Naive thymus-derived CD4-positive, alpha-beta T cell (primary cell): Measurements from ENCODE around the gene AGMO. TPM values are rescaled to one million over a fixed set of nuclear protein-coding genes. Genes with fewer than 3 reads are reported as not detected.

Experiments
- ATAC-seq: fragments of 150-1000 bp; cut with Tn5 transposase; 2 replicates; pipeline ENCODE4 v1.10.0; 2021; ENCODE audit warnings: mild to moderate bottlenecking, moderate library complexity
- CTCF ChIA-PET: fragments of 350-600 bp; sonication (Branson Sonifier 250); formaldehyde crosslinking; loops from one replicate; lab custom pipeline; 2021; ENCODE audit warnings: antibody characterized with exemption; lab: Charles Lee
- POLR2A ChIA-PET: fragments of 350-600 bp; sonication (Branson Sonifier 250); formaldehyde crosslinking; loops from one replicate; lab custom pipeline; 2021; ENCODE audit warnings: antibody characterized with exemption, inconsistent platforms; lab: Charles Lee
- DNase-seq, 9 donors: peaks; one replicate each; pipeline versions ENCODE4 v3.0.0 to v3.0.0-alpha.2; 2020 to 2022; ENCODE audit warnings: mixed read lengths in 1 of 9
- H3K27ac ChIP-seq: one replicate; pipeline ENCODE4 v1.7.0; 2013; ENCODE audit warnings: mild to moderate bottlenecking, low read depth, low read length, moderate library complexity
- H3K27me3 ChIP-seq, 2 donors: one replicate each; pipeline ENCODE4 v1.7.0; 2013; ENCODE audit warnings: low read length in 2 of 2, mild to moderate bottlenecking in 2 of 2, moderate library complexity in 2 of 2; ENCODE audit not compliant: control insufficient read depth in 2 of 2, insufficient read depth in 2 of 2
- H3K36me3 ChIP-seq, 3 experiments: 1 replicate in 2 of 3; 2 replicates in 1 of 3; pipeline ENCODE4 v1.7.0; 2013; ENCODE audit warnings: low read length in 3 of 3, mild to moderate bottlenecking in 3 of 3, moderate library complexity in 1 of 3; ENCODE audit not compliant: insufficient read depth in 3 of 3, control insufficient read depth in 2 of 3
- H3K4me1 ChIP-seq, 2 donors: one replicate each; pipeline ENCODE4 v1.7.0; 2013; ENCODE audit warnings: low read length in 2 of 2, mild to moderate bottlenecking in 2 of 2, moderate library complexity in 1 of 2; ENCODE audit not compliant: control insufficient read depth in 2 of 2, insufficient read depth in 2 of 2
- H3K4me3 ChIP-seq: 2 replicates; pipeline ENCODE4 v1.7.0; 2013; ENCODE audit warnings: mild to moderate bottlenecking, low read length
- H3K9me3 ChIP-seq, 3 experiments: 1 replicate in 2 of 3; 2 replicates in 1 of 3; pipeline ENCODE4 v1.7.0; 2013; ENCODE audit warnings: low read length in 3 of 3; ENCODE audit not compliant: control insufficient read depth in 2 of 3
- H3K27ac Mint-ChIP-seq, 9 donors: one replicate each; pipeline ENCODE4 v1.8.0; 2020 to 2022; ENCODE audit warnings: mixed read lengths in 9 of 9, mild to moderate bottlenecking in 8 of 9, moderate library complexity in 5 of 9, inconsistent platforms in 2 of 9
- H3K27me3 Mint-ChIP-seq, 5 donors: one replicate each; pipeline ENCODE4 v1.8.0; 2021 to 2022; ENCODE audit warnings: mixed read lengths in 5 of 5, mild to moderate bottlenecking in 1 of 5
- H3K36me3 Mint-ChIP-seq, 5 donors: one replicate each; pipeline ENCODE4 v1.8.0; 2020 to 2022; ENCODE audit warnings: mixed read lengths in 5 of 5, mild to moderate bottlenecking in 3 of 5, inconsistent platforms in 1 of 5
- H3K4me1 Mint-ChIP-seq, 7 donors: one replicate each; pipeline ENCODE4 v1.8.0; 2020 to 2022; ENCODE audit warnings: mixed read lengths in 7 of 7, mild to moderate bottlenecking in 3 of 7, inconsistent platforms in 1 of 7
- H3K4me3 Mint-ChIP-seq, 10 donors: one replicate each; pipeline ENCODE4 v1.8.0; 2020 to 2022; ENCODE audit warnings: mild to moderate bottlenecking in 10 of 10, mixed read lengths in 10 of 10, moderate library complexity in 6 of 10, inconsistent platforms in 2 of 10
- H3K9me3 Mint-ChIP-seq, 11 donors: one replicate each; pipeline ENCODE4 v1.8.0; 2020 to 2022; ENCODE audit warnings: mixed read lengths in 11 of 11, mild to moderate bottlenecking in 4 of 11, inconsistent platforms in 1 of 11, moderate library complexity in 1 of 11
- intact Hi-C, 2 donors: fragments of 100-400 bp; cut with micrococcal nuclease; formaldehyde crosslinking; loops; one replicate each; pipeline ENCODE4 v1.15.1; 2023
- polyA plus RNA-seq, 2 donors: library from polyadenylated mRNA; unstranded; fragments of 300-500 nt; fragmentation: Illumina TruSeq; gene quantifications; one replicate each; pipeline ENCODE4 v1.2.3, GENCODE V29; 2021
- total RNA-seq, 6 experiments: library from RNA in 5 of 6; stranded (reverse) in 5 of 6; gene quantifications; 1 replicate in 5 of 6; 2 replicates in 1 of 6; pipeline ENCODE4 v1.2.3 and lab custom pipeline; 2021 to 2026

AGMO gene
- total and polyA plus RNA-seq, 7 experiments from 2014 or later: not detected

- Histone ChIP-seq H3K27ac (no peak overlapping the region), H3K27me3 (no peaks in the 10 kb centered on the region), H3K4me1 (no peaks in the 10 kb centered on the region), H3K4me3 (no peak overlapping the region), H3K36me3 (no peaks in the 10 kb centered on the region), H3K9me3 (no peaks in the 10 kb centered on the region)
- CTCF ChIA-PET: no interaction called here
- POLR2A ChIA-PET: no interaction called here
- Mint-ChIP-seq H3K9me3 (peaks cover 0 to 12% (median 2%) of the 10 kb centered on the region in 11 donors), H3K4me1 (no peaks in the 10 kb centered on the region), H3K36me3 (peaks cover 0 to 2% (median 0%) of the 10 kb centered on the region in 5 donors), H3K27ac (no peak overlapping the region), H3K27me3 (no peaks in the 10 kb centered on the region), H3K4me3 (no peak overlapping the region)
- DNase-seq (no peak), ATAC-seq (no peak)
- intact Hi-C loops: no loop called here
Measured at GRCh38 chr7:15239801-15240200, 322.0 kb downstream of the AGMO start.

- no peaks in the 10 kb centered on the region for H3K4me1 Mint-ChIP-seq
- H3K4me3 Mint-ChIP-seq: no peak overlapping the region
- no peaks in the 10 kb centered on the region for H3K9me3 ChIP-seq
- H3K9me3 Mint-ChIP-seq: peaks cover 0 to 30% (median 4%) of the 10 kb centered on the region in 11 donors
- ATAC-seq (peak; percentile 72), DNase-seq (no peak)
- intact Hi-C loops: no loop called here
- CTCF ChIA-PET: no interaction called here
- no peak overlapping the region for H3K27ac Mint-ChIP-seq
- H3K36me3 ChIP-seq: no peaks in the 10 kb centered on the region
- H3K4me1 ChIP-seq: no peaks in the 10 kb centered on the region
- POLR2A ChIA-PET: no interaction called here
- no peaks in the 10 kb centered on the region for H3K27me3 ChIP-seq
- H3K4me3 ChIP-seq: no peak overlapping the region
- no peaks in the 10 kb centered on the region for H3K27me3 Mint-ChIP-seq
- H3K27ac ChIP-seq: no peak overlapping the region
- H3K36me3 Mint-ChIP-seq: peaks cover 0 to 3% (median 0%) of the 10 kb centered on the region in 5 donors
Measured at GRCh38 chr7:15236952-15237351, 324.9 kb downstream of the AGMO start.

- Histone ChIP-seq H3K4me3 (no peak overlapping the region), H3K4me1 (no peaks in the 10 kb centered on the region), H3K27me3 (no peaks in the 10 kb centered on the region), H3K9me3 (no peaks in the 10 kb centered on the region), H3K27ac (no peak overlapping the region), H3K36me3 (no peaks in the 10 kb centered on the region)
- no peak overlapping the region for H3K27ac Mint-ChIP-seq
- ATAC-seq: no peak
- DNase-seq: no peak
- H3K36me3 Mint-ChIP-seq: peaks cover 0 to 3% (median 0%) of the 10 kb centered on the region in 5 donors
- H3K9me3 Mint-ChIP-seq: peaks cover 0 to 40% (median 4%) of the 10 kb centered on the region in 11 donors
- intact Hi-C loops: no loop called here
- ChIA-PET POLR2A (no interaction called here), CTCF (no interaction called here)
- no peaks in the 10 kb centered on the region for H3K4me1 Mint-ChIP-seq
- no peaks in the 10 kb centered on the region for H3K27me3 Mint-ChIP-seq
- H3K4me3 Mint-ChIP-seq: no peak overlapping the region
Measured at GRCh38 chr7:15234431-15234830, 327.4 kb downstream of the AGMO start.

DNA sequence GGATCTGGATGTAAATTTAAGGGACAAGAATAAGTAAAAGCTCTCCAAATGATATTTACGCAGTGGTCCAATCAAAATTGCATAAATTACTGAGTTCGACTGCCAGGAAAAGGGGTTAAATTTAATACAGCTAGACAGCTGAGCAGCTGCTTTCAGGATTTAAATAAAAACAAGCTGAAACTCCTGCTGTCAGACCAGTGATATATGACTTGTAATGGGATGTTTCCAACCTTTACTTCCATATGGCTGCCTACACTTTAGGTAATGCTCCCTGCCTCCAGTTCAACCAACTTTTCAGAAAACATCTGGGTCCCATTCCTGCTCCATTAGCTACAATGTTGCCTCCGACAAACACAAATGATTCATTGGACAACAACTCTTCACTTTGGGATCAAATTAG lies 333.0 kb downstream of the AGMO start:
- DNase-seq (no peak), ATAC-seq (no peak)
- ChIA-PET POLR2A (no interaction called here), CTCF (no interaction called here)
- Histone ChIP-seq H3K9me3 (no peaks in the 10 kb centered on the region), H3K36me3 (no peaks in the 10 kb centered on the region), H3K4me1 (no peaks in the 10 kb centered on the region), H3K4me3 (no peak overlapping the region), H3K27ac (no peak overlapping the region), H3K27me3 (no peaks in the 10 kb centered on the region)
- Mint-ChIP-seq H3K36me3 (no peaks in the 10 kb centered on the region), H3K9me3 (peaks cover 4 to 46% (median 13%) of the 10 kb centered on the region in 11 donors), H3K27ac (no peak overlapping the region), H3K4me3 (no peak overlapping the region), H3K4me1 (no peaks in the 10 kb centered on the region), H3K27me3 (no peaks in the 10 kb centered on the region)
- intact Hi-C loops: no loop called here

DNA sequence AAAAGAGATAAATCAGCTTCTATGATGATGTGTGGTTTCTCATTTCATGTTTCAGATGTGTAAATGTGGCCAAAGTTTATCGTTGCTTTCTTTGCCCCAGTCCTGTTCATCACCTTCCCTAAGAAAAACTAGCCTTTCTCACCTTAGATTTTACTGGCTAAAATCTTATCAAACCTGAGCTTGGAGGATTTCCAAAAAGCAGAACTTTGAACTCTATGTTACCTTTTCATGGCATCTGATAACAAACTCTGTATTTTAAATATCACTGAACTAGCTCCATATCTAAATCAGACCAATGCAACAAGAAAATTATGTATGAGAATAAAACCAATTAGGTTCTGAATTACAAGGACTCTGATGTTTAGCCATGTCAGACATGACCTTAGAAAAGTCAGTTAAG lies 335.8 kb downstream of the AGMO start:
- H3K4me1 Mint-ChIP-seq: no peaks in the 10 kb centered on the region
- H3K36me3 Mint-ChIP-seq: no peaks in the 10 kb centered on the region
- no peaks in the 10 kb centered on the region for H3K9me3 ChIP-seq
- DNase-seq: no peak
- H3K9me3 Mint-ChIP-seq: peaks cover 0 to 26% (median 7%) of the 10 kb centered on the region in 11 donors
- no peaks in the 10 kb centered on the region for H3K27me3 Mint-ChIP-seq
- no peaks in the 10 kb centered on the region for H3K4me1 ChIP-seq
- intact Hi-C loops: no loop called here
- ATAC-seq: no peak
- POLR2A ChIA-PET: no interaction called here
- CTCF ChIA-PET: no interaction called here
- H3K27ac ChIP-seq: no peak overlapping the region
- no peaks in the 10 kb centered on the region for H3K36me3 ChIP-seq
- no peak overlapping the region for H3K4me3 Mint-ChIP-seq
- no peak overlapping the region for H3K4me3 ChIP-seq
- H3K27ac Mint-ChIP-seq: no peak overlapping the region
- H3K27me3 ChIP-seq: no peaks in the 10 kb centered on the region

DNA sequence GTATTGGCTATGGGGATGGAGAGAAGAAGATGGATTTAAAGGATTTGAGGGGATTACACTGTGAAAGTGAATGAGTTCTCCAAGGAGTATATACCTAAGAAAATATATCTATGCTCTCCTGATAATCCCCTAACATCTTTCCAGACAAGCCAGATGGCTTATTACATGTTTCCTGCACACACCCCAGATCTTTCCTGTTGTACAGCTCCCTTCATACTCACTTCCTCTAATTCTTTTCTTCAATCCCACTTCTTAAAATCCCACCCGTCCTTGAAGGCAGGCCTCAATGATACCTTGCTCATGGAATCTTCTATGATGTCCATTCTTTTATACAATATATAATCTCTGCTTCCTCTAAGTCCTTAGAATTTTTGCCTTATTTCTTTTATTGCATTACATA lies 342.1 kb downstream of the AGMO start:
- H3K4me3 ChIP-seq: no peak overlapping the region
- H3K27me3 ChIP-seq: no peaks in the 10 kb centered on the region
- H3K27ac ChIP-seq: no peak overlapping the region
- ChIA-PET CTCF (no interaction called here), POLR2A (no interaction called here)
- H3K4me1 ChIP-seq: no peaks in the 10 kb centered on the region
- intact Hi-C loops: no loop called here
- no peaks in the 10 kb centered on the region for H3K36me3 ChIP-seq
- H3K27ac Mint-ChIP-seq: no peak overlapping the region
- no peak for DNase-seq
- H3K27me3 Mint-ChIP-seq: no peaks in the 10 kb centered on the region
- no peaks in the 10 kb centered on the region for H3K4me1 Mint-ChIP-seq
- peaks cover 0 to 4% (median 0%) of the 10 kb centered on the region in 3 experiments for H3K9me3 ChIP-seq
- no peak for ATAC-seq
- no peaks in the 10 kb centered on the region for H3K36me3 Mint-ChIP-seq
- peaks cover 0 to 6% (median 0%) of the 10 kb centered on the region in 11 donors for H3K9me3 Mint-ChIP-seq
- H3K4me3 Mint-ChIP-seq: no peak overlapping the region

DNA sequence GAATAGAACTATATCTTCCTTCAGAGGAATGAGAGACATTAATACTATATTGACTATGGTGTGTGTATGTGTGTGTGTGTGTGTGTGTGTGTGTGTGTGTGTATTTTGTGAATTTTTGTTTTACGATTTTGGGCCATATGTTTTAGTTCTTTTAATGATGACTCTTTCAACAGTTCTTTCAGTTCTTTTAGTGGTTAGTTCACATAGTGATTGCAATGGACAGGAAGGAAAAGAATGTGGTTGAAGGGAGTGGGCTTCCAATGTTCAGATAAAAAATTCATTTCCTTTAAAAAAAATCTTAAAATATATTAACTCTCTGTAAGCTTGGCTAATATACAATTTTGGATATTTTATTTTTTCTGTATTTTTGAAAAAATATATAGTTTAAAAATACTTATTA lies 343.6 kb downstream of the AGMO start:
- Mint-ChIP-seq H3K27ac (no peak overlapping the region), H3K4me1 (no peaks in the 10 kb centered on the region), H3K9me3 (peaks cover 0 to 6% (median 0%) of the 10 kb centered on the region in 11 donors), H3K4me3 (no peak overlapping the region), H3K27me3 (no peaks in the 10 kb centered on the region), H3K36me3 (no peaks in the 10 kb centered on the region)
- ChIA-PET CTCF (no interaction called here), POLR2A (no interaction called here)
- DNase-seq (no peak), ATAC-seq (no peak)
- H3K27ac ChIP-seq: no peak overlapping the region
- no peaks in the 10 kb centered on the region for H3K27me3 ChIP-seq
- no peaks in the 10 kb centered on the region for H3K36me3 ChIP-seq
- no peak overlapping the region for H3K4me3 ChIP-seq
- H3K4me1 ChIP-seq: no peaks in the 10 kb centered on the region
- H3K9me3 ChIP-seq: peaks cover 0 to 4% (median 0%) of the 10 kb centered on the region in 3 experiments
- intact Hi-C loops: no loop called here
